CD1c-positive myeloid dendritic cell (primary cell): ENCODE data around the gene SCIN.
"Not testable (repeated sequence)": the region's sequence is repeated elsewhere in the genome, so short reads cannot be mapped to it uniquely, and the experiment has no call there.

ENCODE experiments used
- DNase-seq: peaks from one replicate; pipeline ENCODE4 v3.0.0-alpha.2; 2016; ENCODE audit errors: extremely low spot score

SCIN gene

GRCh38 chr7:12687718-12688171 lies 117.2 kb downstream of the SCIN start:
- DNase-seq: no peak

- DNase-seq: peak; percentile 49
Observed at GRCh38 chr7:12688485-12689170, 118.1 kb downstream of the SCIN start.

- no peak for DNase-seq
Observed at GRCh38 chr7:12689451-12689850, 118.9 kb downstream of the SCIN start.

GRCh38 chr7:12690041-12690878 lies 119.7 kb downstream of the SCIN start:
- no peak for DNase-seq

- not testable (repeated sequence) for DNase-seq
Observed at GRCh38 chr7:12691388-12691787, 120.9 kb downstream of the SCIN start.

- no peak for DNase-seq
Observed at GRCh38 chr7:12692035-12692434, 121.5 kb downstream of the SCIN start.

GRCh38 chr7:12692479-12693259 lies 122.1 kb downstream of the SCIN start:
- no peak for DNase-seq

- no peak for DNase-seq
Observed at GRCh38 chr7:12694817-12695216, 124.3 kb downstream of the SCIN start.

GRCh38 chr7:12695965-12696364 lies 125.4 kb downstream of the SCIN start:
- no peak for DNase-seq

GRCh38 chr7:12699299-12699698 lies 128.8 kb downstream of the SCIN start:
- DNase-seq: no peak

- DNase-seq: no peak
Observed at GRCh38 chr7:12701433-12701832, 130.9 kb downstream of the SCIN start.

GRCh38 chr7:12703881-12704280 lies 133.4 kb downstream of the SCIN start:
- DNase-seq: no peak

- no peak for DNase-seq
Observed at GRCh38 chr7:12705878-12706277, 135.4 kb downstream of the SCIN start.

GRCh38 chr7:12706900-12707536 lies 136.5 kb downstream of the SCIN start:
- no peak for DNase-seq

GRCh38 chr7:12708314-12708713 lies 137.8 kb downstream of the SCIN start:
- no peak for DNase-seq
